Measurements from ENCODE around the gene RHCG.

- no peak for TF ChIP-seq TCF12 (IDR thresholded peaks at IDR 0.05)
- TF ChIP-seq TCF12 (CRISPR knock-in tag; IDR thresholded peaks at IDR 0.05), result no peak
- no peak for TF ChIP-seq CTCF (CRISPR knock-in tag; IDR thresholded peaks at IDR 0.05)
- no peak for TF ChIP-seq TARDBP (CRISPR knock-in tag; IDR thresholded peaks at IDR 0.05)
- TF ChIP-seq ZNF503 (CRISPR knock-in tag; IDR thresholded peaks at IDR 0.05), result no peak
- TF ChIP-seq RXRA (CRISPR knock-in tag; IDR thresholded peaks at IDR 0.05), result no peak
These were observed 47.6 kb downstream of the RHCG start for GRCh38 chr15:89448825-89449224.
